HG02840 (cell line): ENCODE data around the gene MCM7.
"Not testable (repeated sequence)": the region's sequence is repeated elsewhere in the genome, so short reads cannot be mapped to it uniquely, and the experiment has no call there.

Source experiments
- ATAC-seq: cut with Tn5 transposase; IDR thresholded peaks from one replicate; pipeline ENCODE4 v1.9.1; 2021; ENCODE audit warnings: mild to moderate bottlenecking, moderate library complexity, moderate number of reproducible peaks; ENCODE audit not compliant: unreplicated experiment, low FRiP score

The MCM7 gene

DNA sequence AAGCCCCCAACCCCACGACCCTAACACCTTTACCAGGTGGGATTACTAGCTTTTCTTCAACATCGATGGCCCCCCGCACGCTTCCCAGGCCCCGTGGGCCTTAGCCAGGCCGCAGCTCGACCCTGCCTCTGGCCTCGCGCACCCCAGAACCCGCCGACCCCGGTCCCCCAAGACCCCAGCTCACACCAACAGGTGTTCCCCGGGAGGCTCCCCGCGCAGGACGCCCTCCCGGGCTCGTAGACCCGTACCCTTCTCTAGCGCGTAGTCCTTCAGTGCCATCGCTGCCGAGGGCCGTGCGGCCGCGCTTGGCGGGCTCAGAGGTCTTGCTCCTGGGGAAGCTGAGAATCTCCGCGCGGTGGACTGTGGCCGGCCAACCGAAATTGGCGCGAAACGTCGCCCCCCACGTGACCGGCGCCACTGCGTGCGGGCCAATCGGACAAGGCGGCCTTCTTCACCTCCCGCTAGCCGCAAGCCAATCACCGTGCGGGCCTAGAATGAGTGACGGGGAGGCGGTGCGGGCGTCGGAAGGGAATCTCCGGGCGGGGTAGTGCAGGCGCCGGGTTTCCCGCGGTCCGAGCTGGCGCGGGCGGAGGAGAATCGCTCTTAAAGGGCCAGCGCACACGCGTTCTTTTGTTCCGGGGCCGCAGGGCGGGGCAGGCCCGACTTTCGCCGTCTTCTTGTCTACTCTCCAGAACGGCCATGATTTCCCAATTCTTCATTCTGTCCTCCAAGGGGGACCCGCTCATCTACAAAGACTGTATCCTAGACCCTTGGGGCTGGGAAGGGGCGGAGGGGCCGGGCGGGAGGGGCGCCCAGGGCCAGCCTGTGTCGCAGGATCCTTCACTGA, at the start of gene MCM7, which contains the start of gene AP4M1:
TSS of gene MCM7 (minus strand) at position 382 of the 847 bp plus-strand sequence. CDS start at position 279, 103 bp downstream.
TSS of gene AP4M1 (plus strand) at position 628 of the 847 bp plus-strand sequence. CDS start at position 700, 72 bp downstream.
- ATAC-seq: peak; percentile 73

DNA sequence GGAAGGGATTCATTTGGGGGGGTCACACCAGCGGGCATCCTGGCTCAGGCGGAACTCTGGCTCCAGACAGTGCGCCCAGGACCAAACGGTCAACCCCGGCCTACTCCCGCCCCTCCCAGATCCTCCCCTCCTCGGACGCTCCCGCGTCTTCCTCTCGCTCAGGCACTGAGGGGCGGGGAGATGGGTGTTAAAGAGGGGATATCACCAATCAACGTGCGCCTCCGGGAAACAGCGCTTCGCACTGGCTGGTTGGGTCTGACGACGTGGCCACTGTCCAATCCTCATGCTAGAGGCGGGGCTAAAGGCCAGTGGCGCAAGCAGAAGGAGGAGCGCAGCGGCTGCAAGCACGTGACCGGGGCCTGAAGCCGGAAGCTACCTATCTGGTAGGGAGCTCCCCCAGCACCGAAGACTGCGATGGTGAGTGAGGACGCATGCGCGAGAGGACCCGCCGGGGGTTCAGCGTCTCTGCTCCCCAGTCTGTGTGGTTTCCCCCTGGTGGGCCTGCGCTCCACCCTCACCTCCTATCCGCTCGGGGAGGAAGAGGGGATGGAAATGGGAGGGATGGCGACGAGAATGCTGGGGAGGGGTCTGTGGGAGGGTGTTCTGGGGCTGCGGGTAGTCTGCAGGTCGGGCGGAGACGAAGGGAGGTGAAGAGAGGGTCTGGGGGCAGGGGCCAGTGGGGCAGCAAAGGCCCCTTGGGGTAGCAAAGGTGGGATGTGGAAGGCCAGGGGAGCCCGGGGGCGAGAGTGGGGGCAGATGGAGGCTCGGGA, 47.5 kb upstream of the MCM7 start, which contains the start of gene LAMTOR4:
TSS of gene LAMTOR4 (plus strand) at position 360 of the 770 bp plus-strand sequence. CDS start at position 415, 55 bp downstream.
- ATAC-seq: peak; percentile 99

DNA sequence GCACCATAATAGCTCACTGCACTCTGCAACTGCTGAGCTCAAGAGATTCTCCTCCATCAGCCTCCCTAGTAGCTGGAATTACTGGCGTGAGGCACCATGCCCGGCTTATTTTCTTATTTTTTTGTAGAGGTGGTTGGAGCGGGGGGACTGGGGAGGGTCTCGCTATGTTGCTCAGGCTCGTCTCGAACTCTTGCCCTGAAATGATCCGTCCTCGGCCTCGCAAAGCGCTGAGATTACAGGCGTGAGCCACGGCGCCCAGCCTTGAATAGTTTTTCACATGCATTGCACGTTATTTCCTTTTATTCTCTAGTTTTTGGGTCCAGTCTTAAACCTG, 47.0 kb upstream of the MCM7 start:
- ATAC-seq: no peak

DNA sequence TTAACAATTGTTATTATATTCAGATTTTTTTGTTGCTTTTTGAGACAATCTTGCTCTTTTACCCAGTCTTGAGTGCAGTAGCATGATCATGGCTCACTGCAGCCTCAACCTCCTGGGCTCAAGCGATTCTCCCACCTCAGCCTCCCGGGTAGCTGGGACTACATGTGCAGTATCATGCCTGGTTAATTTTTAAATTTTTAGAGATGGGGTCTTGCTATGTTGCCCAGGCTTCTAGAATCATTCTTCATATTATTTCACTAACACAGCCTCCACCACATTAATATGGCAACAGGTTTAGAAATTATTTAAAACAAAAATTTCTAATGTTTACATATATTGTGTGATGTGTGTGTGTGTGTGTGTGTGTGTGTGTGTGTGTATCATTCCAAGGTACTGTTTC, 46.1 kb upstream of the MCM7 start:
- no peak for ATAC-seq

DNA sequence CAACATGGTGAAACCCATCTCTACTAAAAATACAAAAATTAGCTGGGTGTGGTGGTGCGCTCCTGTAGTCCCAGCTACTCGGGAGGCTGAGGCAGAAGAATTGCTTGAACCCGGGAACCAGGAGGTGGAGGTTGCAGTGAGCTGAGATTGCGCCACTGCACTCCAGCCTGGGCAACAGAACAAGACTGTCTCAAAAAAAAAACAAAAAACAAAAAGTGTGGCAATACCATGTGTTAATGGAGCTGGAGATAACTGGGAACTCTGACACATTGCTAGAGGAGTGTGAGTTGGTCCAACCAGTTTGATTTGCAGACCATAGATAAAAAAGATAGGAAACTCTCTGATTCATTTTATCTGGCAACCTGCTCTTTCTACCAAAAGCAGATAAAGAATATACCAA, 45.2 kb upstream of the MCM7 start:
- ATAC-seq: not testable (repeated sequence)

DNA sequence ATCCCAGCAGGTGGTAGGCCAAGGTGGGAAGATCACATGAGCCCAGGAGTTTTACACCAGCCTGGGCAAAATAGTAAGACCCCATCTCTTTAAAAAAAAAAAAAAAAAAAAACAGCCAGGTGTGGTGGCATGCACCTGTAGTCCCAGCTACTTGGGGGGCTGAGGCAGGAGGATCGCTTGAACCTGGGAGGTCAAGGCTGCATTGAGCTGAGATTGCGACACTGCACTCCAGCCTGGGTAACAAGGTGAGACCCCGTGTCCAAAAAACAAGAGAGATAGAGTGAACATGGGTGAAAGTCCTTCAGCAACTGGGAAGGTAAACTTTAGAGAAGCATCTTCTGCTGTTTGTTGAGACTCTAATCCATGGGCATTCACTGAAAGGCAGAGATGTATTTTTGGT, 41.3 kb upstream of the MCM7 start:
- no peak for ATAC-seq

DNA sequence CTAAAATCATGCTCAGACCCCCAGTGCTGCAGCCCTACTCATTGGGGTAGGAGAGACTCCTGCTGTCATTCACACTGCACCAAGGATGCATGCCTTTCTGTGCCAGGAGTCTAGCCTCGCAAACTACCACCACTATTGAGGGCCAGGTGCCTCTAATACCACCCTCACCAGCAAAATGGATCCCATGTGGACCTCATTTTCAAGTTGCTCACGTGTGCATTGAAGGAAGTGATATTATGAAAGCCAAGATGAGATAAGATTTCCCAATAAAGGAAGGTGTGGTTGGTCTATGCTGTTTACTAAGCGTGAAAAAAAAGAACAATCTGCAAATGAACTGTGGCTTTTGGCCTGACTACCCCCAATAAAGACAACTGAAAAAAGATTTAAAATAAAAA, 40.4 kb upstream of the MCM7 start:
- ATAC-seq: no peak

DNA sequence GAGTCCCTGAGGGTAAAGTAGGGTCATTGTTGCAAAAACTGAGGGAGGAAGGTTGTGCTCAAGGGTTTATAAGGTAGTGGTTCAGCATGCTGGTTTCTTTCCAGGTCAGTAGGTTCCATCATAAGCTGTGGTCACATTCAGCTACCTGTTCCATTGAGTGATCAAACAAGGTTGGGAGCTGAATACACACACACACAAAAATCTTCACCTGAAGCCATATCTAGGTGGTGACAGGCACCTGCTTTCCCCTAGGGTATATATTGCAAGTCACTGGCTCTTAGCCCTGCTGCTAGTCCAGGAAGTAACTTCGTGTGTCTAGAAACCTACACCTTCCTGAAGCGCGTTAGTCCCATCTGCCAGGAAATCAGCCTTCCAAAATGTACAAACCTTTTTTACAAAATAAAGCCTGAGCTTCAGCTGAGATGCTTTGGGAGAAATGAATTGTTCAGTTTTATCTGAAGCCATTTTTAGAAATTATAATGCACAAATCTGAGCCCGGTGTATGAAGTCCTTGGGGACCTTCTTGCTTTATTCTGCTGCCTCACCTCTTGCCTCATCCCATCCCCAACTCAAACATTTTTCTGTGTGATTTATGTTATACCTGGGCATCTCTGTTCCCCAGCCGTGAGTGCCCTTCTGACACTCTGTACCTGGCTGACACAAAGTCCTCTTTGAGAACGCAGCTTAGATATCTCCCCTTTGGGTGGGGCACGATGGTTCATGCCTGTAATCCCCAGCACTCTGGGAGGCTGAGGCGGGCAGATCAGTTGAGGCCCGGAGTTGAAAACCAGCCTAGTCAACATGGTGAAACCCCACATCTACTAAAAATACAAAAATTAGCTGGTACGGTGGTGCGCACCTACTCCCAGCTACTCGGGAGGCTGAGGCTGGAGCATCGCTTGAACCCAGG, 36.9 kb upstream of the MCM7 start:
- ATAC-seq: no peak

DNA sequence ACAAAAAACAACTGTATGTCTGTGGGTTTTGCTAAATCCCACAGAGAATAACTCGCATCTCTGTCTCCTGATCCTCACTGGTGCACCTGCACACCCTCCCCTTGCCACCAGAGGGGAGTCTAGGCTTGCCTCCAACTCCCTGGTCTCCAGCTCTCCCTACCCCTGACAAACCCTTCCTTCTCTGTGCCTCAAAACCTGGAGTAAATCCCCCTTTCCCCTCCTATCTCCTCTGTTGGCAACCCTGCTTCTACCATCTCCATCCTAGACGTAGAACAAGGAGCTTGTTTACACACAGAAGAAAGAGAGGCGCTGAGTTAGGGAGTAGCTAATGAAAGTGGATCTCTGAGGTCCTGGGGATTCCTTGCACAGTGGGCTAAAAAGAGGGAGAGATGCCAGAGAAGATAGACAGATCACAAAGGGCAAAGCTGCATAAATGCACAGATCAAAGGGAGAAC, 31.5 kb upstream of the MCM7 start:
- ATAC-seq: peak; percentile 53

DNA sequence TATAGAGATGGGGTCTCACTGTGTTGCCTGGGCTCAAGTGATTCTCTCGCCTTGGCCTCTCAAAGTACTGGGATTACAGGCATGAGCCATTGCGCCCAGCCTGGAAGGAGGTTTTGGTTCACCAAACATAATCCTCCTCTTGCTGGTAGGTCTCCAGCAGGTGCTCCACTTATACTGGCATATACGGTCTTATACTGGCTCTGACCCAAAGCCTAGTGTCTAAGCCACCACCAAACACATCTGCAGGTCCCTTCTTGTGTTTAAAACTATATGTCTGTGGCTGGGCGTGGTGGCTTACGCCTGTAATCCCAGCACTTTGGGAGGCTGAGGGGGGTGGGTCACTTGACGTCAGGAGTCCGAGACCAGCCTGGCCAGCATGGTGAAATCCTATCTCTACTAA, 30.9 kb upstream of the MCM7 start:
- ATAC-seq: no peak

DNA sequence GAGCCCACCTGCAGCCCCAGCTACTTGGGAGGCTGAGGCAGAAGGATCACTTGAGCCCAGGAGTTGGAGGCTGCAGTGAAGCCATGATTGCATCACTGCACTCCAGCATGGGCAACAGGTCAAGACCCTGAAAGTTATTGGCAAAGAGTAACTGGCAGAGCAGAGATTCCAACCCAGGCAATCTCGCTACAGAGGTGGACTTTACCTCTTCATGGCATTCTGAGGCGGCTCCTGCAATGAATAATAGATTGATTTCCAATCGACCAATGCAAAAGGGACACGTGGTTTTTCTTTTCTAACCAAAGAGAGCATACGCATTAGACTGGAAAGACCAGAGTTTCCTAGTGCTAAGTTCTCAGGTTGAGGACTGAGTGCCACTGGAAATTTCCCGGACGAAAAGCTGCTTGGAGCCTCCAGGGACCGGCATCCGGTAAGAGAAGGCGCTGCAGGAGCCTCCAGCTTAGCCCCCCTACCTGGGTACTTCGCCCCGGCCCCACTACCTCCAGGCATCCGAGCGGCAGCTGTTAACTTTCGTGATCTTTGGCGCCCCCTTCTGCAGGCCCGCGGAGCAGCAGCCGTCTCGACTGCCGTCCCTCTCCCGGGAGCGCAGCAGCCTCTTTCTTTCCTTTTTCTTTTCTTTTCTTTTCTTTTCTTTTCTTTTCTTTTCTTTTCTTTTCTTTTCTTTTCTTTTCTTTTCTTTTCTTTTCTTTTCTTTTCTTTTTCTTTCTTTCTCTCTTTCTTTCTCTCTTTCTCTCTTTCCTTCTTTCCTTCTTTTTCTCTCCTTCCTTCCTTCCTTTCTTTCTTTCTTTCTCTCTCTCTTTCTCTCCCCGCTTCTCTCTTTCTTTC, 29.6 kb upstream of the MCM7 start:
- ATAC-seq: no peak

DNA sequence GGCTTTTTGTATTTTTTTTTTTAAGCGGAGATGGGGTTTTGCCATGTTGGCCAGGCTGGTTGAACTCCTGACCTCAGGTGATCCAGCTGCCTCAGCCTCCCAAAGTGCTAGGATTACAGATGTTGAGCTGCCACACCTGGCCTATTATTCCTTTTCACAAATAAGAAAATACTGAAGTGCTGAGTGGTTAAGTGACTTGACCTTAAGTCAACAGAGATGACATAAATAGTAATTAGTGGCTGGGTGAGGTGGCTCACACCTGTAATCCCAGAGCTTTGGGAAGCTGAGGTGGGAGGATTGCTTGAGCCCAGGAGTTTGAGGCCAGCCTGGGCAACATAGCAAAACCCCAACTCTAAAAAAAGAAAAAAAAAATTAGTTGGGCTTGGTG, 29.0 kb upstream of the MCM7 start:
- not testable (repeated sequence) for ATAC-seq

DNA sequence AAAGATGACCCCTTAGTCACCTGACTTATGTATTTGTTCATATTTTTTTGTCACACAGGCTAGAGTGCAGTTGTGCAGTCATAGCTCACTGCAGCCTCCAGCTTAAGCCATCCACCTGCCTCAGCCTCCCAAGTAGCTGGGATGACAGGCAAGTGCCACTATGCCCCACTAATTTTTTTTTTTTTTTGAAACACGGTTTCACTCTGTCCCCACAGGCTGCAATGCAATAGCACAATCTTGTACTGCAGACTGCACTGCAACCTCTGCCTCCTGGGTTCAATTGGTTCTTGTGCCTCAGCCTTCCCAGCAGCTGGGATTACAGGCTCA, 27.4 kb upstream of the MCM7 start:
- ATAC-seq: no peak

DNA sequence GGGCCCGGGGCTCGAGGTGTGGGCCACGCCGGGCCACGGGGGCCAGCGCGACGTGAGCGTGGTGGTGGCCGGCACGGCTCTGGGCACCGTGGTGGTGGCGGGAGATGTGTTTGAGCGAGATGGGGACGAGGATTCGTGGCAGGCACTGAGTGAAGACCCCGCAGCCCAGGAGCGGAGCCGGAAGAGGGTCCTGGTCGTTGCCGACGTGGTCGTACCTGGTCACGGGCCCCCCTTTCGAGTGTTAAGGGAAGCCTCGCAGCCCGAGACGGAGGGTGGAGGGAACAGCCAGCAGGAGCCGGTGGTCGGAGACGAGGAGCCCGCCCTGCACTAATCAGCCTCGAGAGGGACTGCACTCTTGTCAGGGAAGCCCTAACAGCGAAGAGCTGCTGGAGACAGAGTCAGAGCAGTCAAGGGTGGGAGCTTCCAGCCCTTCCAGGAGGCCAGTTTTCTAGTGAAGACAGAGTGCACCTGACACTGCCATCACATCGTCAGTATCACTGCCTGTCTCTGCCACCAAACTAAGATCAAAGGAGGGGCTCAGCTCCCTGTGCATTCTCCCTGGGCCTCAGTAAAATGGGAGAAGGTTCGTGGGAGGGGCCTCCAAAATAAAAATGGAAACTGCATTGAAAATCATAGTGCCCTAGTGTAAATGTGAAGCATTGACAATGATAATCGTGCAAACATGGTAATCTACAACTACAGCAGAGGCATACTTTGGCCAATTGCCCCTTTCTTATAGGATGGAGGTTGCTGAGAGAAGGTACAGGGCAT, 26.9 kb upstream of the MCM7 start:
- no peak for ATAC-seq

DNA sequence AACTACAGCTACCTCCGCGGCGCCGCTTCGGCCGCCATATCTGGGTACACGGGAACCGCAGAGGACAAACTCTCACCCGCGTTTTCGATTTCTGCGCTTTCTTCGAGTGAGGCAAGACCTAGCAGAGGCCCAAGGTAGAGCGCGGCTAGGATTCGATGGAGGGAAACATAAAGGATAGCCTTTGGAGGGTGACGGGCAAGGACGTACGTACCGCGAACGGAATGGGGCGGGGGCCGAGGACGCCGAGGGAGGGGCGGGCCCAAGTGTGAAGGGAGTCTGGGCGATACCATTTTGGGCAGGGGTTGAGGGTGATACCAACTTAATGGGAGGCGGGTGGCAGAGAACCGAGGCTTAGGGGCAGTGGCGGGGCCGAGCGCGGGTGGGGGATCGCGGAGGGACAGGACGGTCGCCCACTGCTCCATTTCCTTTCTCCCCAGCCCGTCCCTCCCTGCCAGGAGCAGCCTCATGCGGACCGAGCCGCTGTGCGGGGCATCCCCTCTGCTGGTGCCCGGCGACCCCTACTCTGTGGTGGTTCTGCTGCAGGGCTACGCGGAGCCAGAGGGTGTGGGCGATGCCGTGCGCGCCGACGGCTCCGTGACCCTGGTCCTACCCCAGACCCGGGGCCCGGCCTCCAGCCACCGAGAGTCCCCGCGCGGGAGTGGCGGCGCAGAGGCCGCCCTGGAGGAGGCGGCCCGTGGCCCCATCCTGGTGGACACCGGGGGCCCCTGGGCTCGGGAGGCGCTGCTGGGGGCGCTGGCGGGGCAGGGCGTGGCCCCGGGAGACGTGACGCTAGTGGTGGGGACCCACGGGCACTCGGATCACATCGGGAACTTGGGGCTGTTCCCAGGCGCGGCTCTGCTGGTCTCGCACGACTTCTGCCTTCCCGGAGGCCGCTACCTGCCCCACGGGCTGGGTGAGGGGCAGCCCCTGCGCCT, 26.0 kb upstream of the MCM7 start, which contains the start of gene MBLAC1:
TSS of gene MBLAC1 (plus strand) at position 37 of the 935 bp plus-strand sequence. CDS start at position 466, 429 bp downstream.
- ATAC-seq: peak; percentile 66

DNA sequence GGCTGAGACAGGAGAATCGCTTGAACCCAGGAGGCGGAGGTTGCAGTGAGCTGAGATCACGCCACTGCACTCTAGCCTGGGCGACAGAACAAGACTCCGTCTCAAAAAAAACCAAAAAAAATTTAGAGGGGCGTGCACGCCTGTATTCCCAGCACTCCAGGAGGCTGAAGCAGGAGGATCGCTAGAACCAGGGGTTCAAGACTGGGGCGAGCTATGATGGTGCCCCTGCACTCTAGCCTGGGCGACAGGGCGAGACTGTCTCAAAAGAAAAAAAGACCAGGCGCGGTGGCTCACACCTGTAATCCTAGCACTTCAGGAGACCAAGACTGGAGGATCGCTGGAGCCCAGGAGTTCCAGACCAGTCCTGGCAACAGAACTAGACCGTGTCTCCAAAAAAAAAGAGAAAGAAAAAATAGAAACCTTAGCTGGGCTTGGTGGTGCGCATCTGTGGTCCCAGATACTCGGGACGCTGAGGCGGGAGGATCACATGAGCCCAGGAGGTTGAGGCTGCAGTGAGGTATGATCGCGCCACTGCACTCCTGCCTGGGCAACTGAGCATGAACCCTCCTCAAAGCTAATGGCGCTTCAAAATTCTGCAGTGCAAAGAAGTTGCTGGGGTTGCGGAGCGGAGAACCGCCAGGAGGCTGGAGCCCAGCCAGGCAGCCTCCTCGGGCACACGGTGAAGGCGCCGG, 25.2 kb upstream of the MCM7 start:
- peak; percentile 26 for ATAC-seq
